ENCODE data around the gene RNF144A.

- TF ChIP-seq SUZ12 (IDR thresholded peaks at IDR 0.05; ENCODE audit: extremely low read depth, insufficient read depth, insufficient read length): no peak
- no peak for TF ChIP-seq YY1 (IDR thresholded peaks at IDR 0.05; ENCODE audit: insufficient read depth, insufficient read length)
- TF ChIP-seq ZNF274 (IDR thresholded peaks at IDR 0.05; ENCODE audit: low read depth, low read length): no peak
These were observed 49.3 kb downstream of the RNF144A start for GRCh38 chr2:6966446-6966940.

Data from NT2/D1 (cell line).